Measurements from ENCODE around the gene ZNF540. TPM values are rescaled to one million over a fixed set of nuclear protein-coding genes. Genes with fewer than 3 reads are reported as not detected.
"Not testable (repeated sequence)": the region's sequence is repeated elsewhere in the genome, so short reads cannot be mapped to it uniquely, and the experiment has no call there.

ZNF540 gene
- total RNA-seq, 3 donors from 2014 or later (not counting 1 experiment from before 2014, with no cell fraction given): 6.4 to 7.5 (median 7.0) TPM

- H3K4me3 Mint-ChIP-seq: peak overlapping the region; percentile 97
- H3K4me1 Mint-ChIP-seq: peaks cover 30 to 32% of the 10 kb centered on the region in 2 donors
- H3K36me3 Mint-ChIP-seq: no peaks in the 10 kb centered on the region
Measured at GRCh38 chr19:37655689-37656371, 61.2 kb downstream of the ZNF540 start.

GRCh38 chr19:37657157-37657556 is 62.5 kb downstream of the ZNF540 start:
- peaks cover 15% of the 10 kb centered on the region for H3K4me1 ChIP-seq (ENCODE audit: control insufficient read depth, insufficient read depth, low read length)
- ATAC-seq; H3K36me3 Mint-ChIP-seq; H3K9me3 Mint-ChIP-seq; H3K27me3 ChIP-seq (ENCODE audit: control insufficient read depth, insufficient read depth, low read length); H3K27me3 Mint-ChIP-seq (ENCODE audit: low read depth in 2 of 2); H3K4me3 ChIP-seq (ENCODE audit: low read length); DNase-seq; H3K9me3 ChIP-seq (ENCODE audit: control insufficient read depth, insufficient read depth, low read length); H3K36me3 ChIP-seq (ENCODE audit: control insufficient read depth, insufficient read depth, low read length); H3K27ac ChIP-seq (ENCODE audit: low read length); intact Hi-C loops (cut with micrococcal nuclease): not testable (repeated sequence)
- Mint-ChIP-seq H3K27ac (peak overlapping the region; percentile 80 to 99), H3K4me1 (peaks cover 30 to 32% of the 10 kb centered on the region in 2 donors), H3K4me3 (peak overlapping the region; percentile 97)
- WGBS (ENCODE audit: insufficient coverage): 91% methylated on average over 6 of the region's 8 CpGs

More at GRCh38 chr19:37655689-37656371, 61.2 kb downstream of the ZNF540 start:
- no peaks in the 10 kb centered on the region for H3K9me3 Mint-ChIP-seq
- Histone ChIP-seq H3K27me3 (ENCODE audit: control insufficient read depth, insufficient read depth, low read length) (no peaks in the 10 kb centered on the region), H3K4me3 (ENCODE audit: low read length) (peak overlapping the region; percentile 88), H3K36me3 (ENCODE audit: control insufficient read depth, insufficient read depth, low read length) (no peaks in the 10 kb centered on the region), H3K27ac (ENCODE audit: low read length) (peak overlapping the region; percentile 90), H3K4me1 (ENCODE audit: control insufficient read depth, insufficient read depth, low read length) (peaks cover 15% of the 10 kb centered on the region), H3K9me3 (ENCODE audit: control insufficient read depth, insufficient read depth, low read length) (no peaks in the 10 kb centered on the region)
- H3K27ac Mint-ChIP-seq: peak overlapping the region; percentile 80 to 99
- DNase-seq (peak; percentile 69 to 88), ATAC-seq (peak; percentile 76 to 85 (median 77))
- no peak for TF ChIP-seq CTCF (IDR thresholded peaks at IDR 0.05)
- WGBS (ENCODE audit: insufficient coverage): under 1% methylated on average over 57 of the region's 57 CpGs
- intact Hi-C loops (cut with micrococcal nuclease): loop anchor here (2.0 kb wide), 1 partner anchor 61 kb away; the partner anchor contains the start of genes ZNF540 and ZNF571
- H3K27me3 Mint-ChIP-seq (ENCODE audit: low read depth in 2 of 2): no peaks in the 10 kb centered on the region

Other genes starting within 250 kb of the ZNF540 start
- gene ZNF527, start 223.8 kb upstream of the ZNF540 start, total RNA-seq: 10 to 100 TPM in 2 of 3 donors, 1 to 10 TPM in 1; 9.9 to 14.0 (median 13.6) TPM
- gene ZNF569, start 127.4 kb upstream of the ZNF540 start, total RNA-seq: 1 to 10 TPM; 6.3 to 9.5 (median 8.0) TPM
- 10 to 100 TPM; 12.6 to 19.6 (median 17.6) TPM for gene ZNF570, start 125.5 kb upstream of the ZNF540 start, total RNA-seq
- gene ZNF793, start 87.9 kb upstream of the ZNF540 start, total RNA-seq: 1 to 10 TPM; 3.1 to 9.6 (median 4.3) TPM
- 10 to 100 TPM; 11.7 to 22.1 (median 19.6) TPM for gene ZNF571, start 84 bp upstream of the ZNF540 start, total RNA-seq
- gene ZFP30, start 60.6 kb downstream of the ZNF540 start, total RNA-seq: 10 to 100 TPM in 1 of 3 donors, 1 to 10 TPM in 2; 7.8 to 10.3 (median 8.9) TPM
- gene ZNF607, start 124.9 kb downstream of the ZNF540 start, total RNA-seq: 1 to 10 TPM; 4.6 to 5.1 (median 4.8) TPM
- 10 to 100 TPM in 2 of 3 donors, 1 to 10 TPM in 1; 10.0 to 15.5 (median 13.4) TPM for gene ZNF573, start 184.7 kb downstream of the ZNF540 start, total RNA-seq